GM13976 (cell line): ENCODE results near the gene RASA2.

Experiments used
- DNase-seq: peaks from one replicate; pipeline ENCODE4 v3.0.0; 2012; ENCODE audit warnings: low spot score
- CTCF ChIP-seq: IDR thresholded peaks from 2 replicates; pipeline ENCODE4 v1.5.1; 2012; ENCODE audit warnings: borderline replicate concordance, mild to moderate bottlenecking; ENCODE audit not compliant: insufficient read depth; ENCODE audit errors: extremely low read depth, missing control alignments, control extremely low read depth
- in situ Hi-C: fragments of 300-500 bp; cut with MboI; formaldehyde crosslinking; loops from one replicate; pipeline ENCODE4 v1.12.0; 2022; ENCODE audit warnings: low sequenced_read_pairs, mixed read lengths, inconsistent platforms; ENCODE audit not compliant: unreplicated experiment

RASA2 gene

GRCh38 chr3:141663993-141664392 lies 177.2 kb downstream of the RASA2 start:
- DNase-seq: no peak
- no peak for TF ChIP-seq CTCF
- in situ Hi-C loops: no loop called here
